SK-N-SH (cell line): ENCODE results near the gene BCAN. TPM values are rescaled to one million over a fixed set of nuclear protein-coding genes. Genes with fewer than 3 reads are reported as not detected.

ENCODE experiments used
- CTCF ChIA-PET: fragments of 300-600, 350-600 bp; formaldehyde crosslinking; extraction: SDS; loops from one replicate; lab custom pipeline; 2021; lab: Yijun Ruan, JAX
- POLR2A ChIA-PET: fragments of 350-600 bp; sonication (Branson Sonifier 250); formaldehyde crosslinking; extraction: SDS; loops from one replicate; lab custom pipeline; 2020; ENCODE audit warnings: antibody characterized with exemption, inconsistent platforms; lab: Yijun Ruan, JAX
- DNase-seq: peaks from one replicate; pipeline ENCODE4 v3.0.0; 2012
- H2AFZ ChIP-seq: fragments of 200-600 bp; sonication (generic); 2 replicates; pipeline ENCODE4 v1.8.1; 2016; ENCODE audit warnings: antibody characterized with exemption, mild to moderate bottlenecking, low read depth
- H3F3A ChIP-seq: fragments of 200-600 bp; sonication (generic); replicated peaks from 2 replicates; pipeline ENCODE3; 2016; ENCODE audit warnings: antibody characterized with exemption, mild to moderate bottlenecking; ENCODE audit not compliant: insufficient read depth
- H3K27ac ChIP-seq, 2 experiments: fragments of 200-500 bp in 1 of 2; fragments of 200-600 bp in 1 of 2; sonication (Bioruptor generic) in 1 of 2; sonication (generic), shearing (Covaris generic) in 1 of 2; 2 replicates each; pipeline versions ENCODE4 v1.5.1 to v1.6.1; 2014 to 2016; ENCODE audit warnings: low read depth in 2 of 2, inconsistent platforms in 1 of 2, low read length in 1 of 2, mild to moderate bottlenecking in 1 of 2, mixed read lengths in 1 of 2
- H3K27me3 ChIP-seq: fragments of 200-600 bp; sonication (generic), shearing (Covaris generic); 2 replicates; pipeline ENCODE4 v1.6.1; 2016; ENCODE audit warnings: mixed run types; ENCODE audit not compliant: insufficient read depth
- H3K36me3 ChIP-seq, 2 experiments: fragments of 200-500 bp in 1 of 2; fragments of 200-600 bp in 1 of 2; sonication (Bioruptor generic) in 1 of 2; sonication (generic) in 1 of 2; replicated peaks in 1 of 2; 2 replicates each; pipeline versions ENCODE3 to v1.5.1; 2014 to 2016; ENCODE audit warnings: low read length in 1 of 2, mild to moderate bottlenecking in 1 of 2; ENCODE audit not compliant: insufficient read depth in 2 of 2, control insufficient read depth in 1 of 2
- H3K4me1 ChIP-seq, 2 experiments: fragments of 200-500 bp in 1 of 2; fragments of 200-600 bp in 1 of 2; sonication (Bioruptor generic) in 1 of 2; sonication (generic), shearing (Covaris generic) in 1 of 2; 2 replicates each; pipeline versions ENCODE4 v1.5.1 to v1.6.1; 2014 to 2016; ENCODE audit warnings: low read depth in 1 of 2, low read length in 1 of 2, mixed run types in 1 of 2; ENCODE audit not compliant: insufficient read depth in 2 of 2, control insufficient read depth in 1 of 2
- H3K4me2 ChIP-seq: fragments of 200-600 bp; sonication (generic), shearing (Covaris generic); 2 replicates; pipeline ENCODE4 v1.6.1; 2017; ENCODE audit warnings: mixed run types
- H3K4me3 ChIP-seq, 2 experiments: fragments of 200-500 bp in 1 of 2; fragments of 200-600 bp in 1 of 2; sonication (Bioruptor generic) in 1 of 2; sonication (generic), shearing (Covaris generic) in 1 of 2; 2 replicates each; pipeline versions ENCODE4 v1.5.1 to v1.8.1; 2014 to 2016; ENCODE audit warnings: low read depth in 2 of 2, inconsistent platforms in 1 of 2, low read length in 1 of 2, mild to moderate bottlenecking in 1 of 2, mixed read lengths in 1 of 2, moderate library complexity in 1 of 2
- H3K79me2 ChIP-seq: fragments of 200-600 bp; sonication (generic); 2 replicates; pipeline ENCODE4 v1.8.1; 2017; ENCODE audit warnings: mild to moderate bottlenecking; ENCODE audit not compliant: insufficient read depth
- H3K9ac ChIP-seq: fragments of 200-600 bp; sonication (generic); 2 replicates; pipeline ENCODE4 v1.6.1; 2017; ENCODE audit warnings: mixed run types
- H3K9me2 ChIP-seq: fragments of 200-600 bp; sonication (generic); 2 replicates; pipeline ENCODE4 v1.6.1; 2017; ENCODE audit warnings: mixed run types
- H3K9me3 ChIP-seq: fragments of 200-600 bp; sonication (generic); 2 replicates; pipeline ENCODE4 v1.6.1; 2017; ENCODE audit warnings: mixed run types, mild to moderate bottlenecking, moderate library complexity
- H4K20me1 ChIP-seq: fragments of 200-600 bp; sonication (generic); 2 replicates; pipeline ENCODE4 v1.6.1; 2017; ENCODE audit warnings: mild to moderate bottlenecking, mixed run types; ENCODE audit not compliant: insufficient read depth
- EZH2phosphoT487 ChIP-seq: fragments of 200-600 bp; sonication (generic); IDR thresholded peaks from 2 replicates; pipeline ENCODE4 v1.6.1; 2017; ENCODE audit warnings: low read depth, mixed run types, mild to moderate bottlenecking, antibody characterized with exemption, moderate library complexity, borderline replicate concordance
- FOXM1 ChIP-seq: IDR thresholded peaks from 2 replicates; pipeline ENCODE4 v1.4.0; 2012; ENCODE audit warnings: low read depth, mild to moderate bottlenecking
- RFX5 ChIP-seq: IDR thresholded peaks from 2 replicates; pipeline ENCODE4 v1.6.1; 2012; ENCODE audit warnings: mild to moderate bottlenecking, improper control_type of control experiment, low read length
- RXRA ChIP-seq: IDR thresholded peaks from 2 replicates; pipeline ENCODE4 v1.4.0; 2012; ENCODE audit warnings: low read depth, mild to moderate bottlenecking, borderline replicate concordance
- TCF12 ChIP-seq: IDR thresholded peaks from 2 replicates; pipeline ENCODE4 v1.4.0; 2012
- WGBS: methylation state at CpG from one replicate; pipeline ENCODE4 v1.1.6; 2017; ENCODE audit warnings: low lambda C conversion rate; 5-methylcytosine and 5-hydroxymethylcytosine counted together
- polyA plus RNA-seq, 3 experiments: library from polyadenylated mRNA; depleted of rRNA; stranded (reverse); fragments of >200 nt; gene quantifications; 2 replicates each; pipeline ENCODE4 v1.2.3, GENCODE V29; 2012
- TF ChIP-seq, protein P1 (sequence below): IDR thresholded peaks from 2 replicates; pipeline ENCODE4 v1.6.1; 2012; ENCODE audit warnings: mild to moderate bottlenecking, low read depth, low read length, moderate library complexity
- TF ChIP-seq, protein P2 (sequence below): fragments of 150-350 bp; IDR thresholded peaks from 2 replicates; pipeline ENCODE4 v1.6.1; 2016; ENCODE audit warnings: mild to moderate bottlenecking, low read depth, low read length
- TF ChIP-seq, protein P3 (sequence below): fragments of 150-350 bp; IDR thresholded peaks from 2 replicates; pipeline ENCODE4 v1.6.1; 2017; ENCODE audit warnings: antibody characterized with exemption, low read length, low read depth, borderline replicate concordance

BCAN gene
- polyA plus RNA-seq, 1 of the 3 experiments (the other 2 are of a cell fraction): 0.25 TPM

DNA sequence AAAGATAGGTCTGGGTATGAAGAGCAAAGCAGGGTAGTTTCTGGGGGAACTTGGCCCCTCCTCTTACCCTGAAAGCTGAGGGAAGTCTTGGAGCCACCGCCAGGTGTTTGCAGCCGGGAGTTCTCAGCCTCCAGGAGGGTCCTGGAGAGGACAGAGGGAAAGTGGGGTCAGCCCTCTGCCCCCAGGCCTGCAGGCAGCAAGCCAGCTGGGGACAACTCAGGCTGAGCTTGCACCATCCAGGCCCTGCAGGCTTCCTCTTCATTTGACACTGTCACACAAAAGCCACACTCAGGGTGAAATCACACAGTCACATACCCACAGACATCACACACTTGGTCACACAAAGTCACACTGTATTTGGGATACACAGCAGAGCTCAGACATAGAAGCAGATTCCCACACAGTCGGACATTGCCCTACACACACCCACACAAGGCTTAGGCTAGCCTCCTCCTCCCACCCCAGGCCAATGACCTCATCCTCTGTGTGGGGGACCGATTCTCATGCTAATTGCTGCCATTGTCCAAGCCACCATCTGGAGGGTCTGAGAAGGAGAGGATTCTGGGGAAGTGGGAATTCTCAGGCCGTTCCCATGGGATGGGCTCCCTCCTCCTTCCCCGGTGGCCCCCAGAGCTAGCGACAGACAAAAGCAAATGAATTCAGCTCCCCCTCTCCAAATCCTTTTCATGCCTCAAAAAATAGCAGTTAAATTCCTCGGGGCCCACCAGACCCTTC is 31.6 kb downstream of the BCAN start:
- Histone ChIP-seq H3K9me2 (no peaks in the 10 kb centered on the region), H2AFZ (no peak overlapping the region), H3K27ac (peak overlapping the region in 1 of 2 experiments; percentile 14; a peak in 1 of 4 replicates), H4K20me1 (peaks cover 10% of the 10 kb centered on the region; the same call in 1 of the 2 replicates), H3F3A (peaks cover 3% of the 10 kb centered on the region), H3K4me2 (peak overlapping the region; percentile 98; the same call in 1 of the 2 replicates), H3K4me3 (no peak overlapping the region; a peak in 1 of 4 replicates), H3K9me3 (no peaks in the 10 kb centered on the region), H3K4me1 (peaks cover 21 to 67% of the 10 kb centered on the region in 2 experiments; a peak in 3 of 4 replicates), H3K79me2 (peaks cover 23% of the 10 kb centered on the region), H3K9ac (no peak overlapping the region), H3K36me3 (peaks cover 12 to 26% of the 10 kb centered on the region in 2 experiments), H3K27me3 (no peaks in the 10 kb centered on the region)
- ChIA-PET POLR2A (no interaction called here), CTCF (interaction anchor here (1.1 to 45.5 kb wide), 7 partner anchors 9 to 119 kb away, joined by 3 to 2702 read pairs (median 7); partner anchors contain the start of genes CRABP2, HAPLN2, ISG20L2 and METTL25B)
- DNase-seq: no peak
- 73% methylated on average over 8 of the region's 8 CpGs for WGBS
- TF ChIP-seq FOXM1 (no peak), TCF12 (no peak), EZH2phosphoT487 (no peak), RXRA (no peak), RFX5 (no peak)
- TF ChIP-seq, protein P1, sequence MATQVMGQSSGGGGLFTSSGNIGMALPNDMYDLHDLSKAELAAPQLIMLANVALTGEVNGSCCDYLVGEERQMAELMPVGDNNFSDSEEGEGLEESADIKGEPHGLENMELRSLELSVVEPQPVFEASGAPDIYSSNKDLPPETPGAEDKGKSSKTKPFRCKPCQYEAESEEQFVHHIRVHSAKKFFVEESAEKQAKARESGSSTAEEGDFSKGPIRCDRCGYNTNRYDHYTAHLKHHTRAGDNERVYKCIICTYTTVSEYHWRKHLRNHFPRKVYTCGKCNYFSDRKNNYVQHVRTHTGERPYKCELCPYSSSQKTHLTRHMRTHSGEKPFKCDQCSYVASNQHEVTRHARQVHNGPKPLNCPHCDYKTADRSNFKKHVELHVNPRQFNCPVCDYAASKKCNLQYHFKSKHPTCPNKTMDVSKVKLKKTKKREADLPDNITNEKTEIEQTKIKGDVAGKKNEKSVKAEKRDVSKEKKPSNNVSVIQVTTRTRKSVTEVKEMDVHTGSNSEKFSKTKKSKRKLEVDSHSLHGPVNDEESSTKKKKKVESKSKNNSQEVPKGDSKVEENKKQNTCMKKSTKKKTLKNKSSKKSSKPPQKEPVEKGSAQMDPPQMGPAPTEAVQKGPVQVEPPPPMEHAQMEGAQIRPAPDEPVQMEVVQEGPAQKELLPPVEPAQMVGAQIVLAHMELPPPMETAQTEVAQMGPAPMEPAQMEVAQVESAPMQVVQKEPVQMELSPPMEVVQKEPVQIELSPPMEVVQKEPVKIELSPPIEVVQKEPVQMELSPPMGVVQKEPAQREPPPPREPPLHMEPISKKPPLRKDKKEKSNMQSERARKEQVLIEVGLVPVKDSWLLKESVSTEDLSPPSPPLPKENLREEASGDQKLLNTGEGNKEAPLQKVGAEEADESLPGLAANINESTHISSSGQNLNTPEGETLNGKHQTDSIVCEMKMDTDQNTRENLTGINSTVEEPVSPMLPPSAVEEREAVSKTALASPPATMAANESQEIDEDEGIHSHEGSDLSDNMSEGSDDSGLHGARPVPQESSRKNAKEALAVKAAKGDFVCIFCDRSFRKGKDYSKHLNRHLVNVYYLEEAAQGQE: no peak
- TF ChIP-seq, protein P2, sequence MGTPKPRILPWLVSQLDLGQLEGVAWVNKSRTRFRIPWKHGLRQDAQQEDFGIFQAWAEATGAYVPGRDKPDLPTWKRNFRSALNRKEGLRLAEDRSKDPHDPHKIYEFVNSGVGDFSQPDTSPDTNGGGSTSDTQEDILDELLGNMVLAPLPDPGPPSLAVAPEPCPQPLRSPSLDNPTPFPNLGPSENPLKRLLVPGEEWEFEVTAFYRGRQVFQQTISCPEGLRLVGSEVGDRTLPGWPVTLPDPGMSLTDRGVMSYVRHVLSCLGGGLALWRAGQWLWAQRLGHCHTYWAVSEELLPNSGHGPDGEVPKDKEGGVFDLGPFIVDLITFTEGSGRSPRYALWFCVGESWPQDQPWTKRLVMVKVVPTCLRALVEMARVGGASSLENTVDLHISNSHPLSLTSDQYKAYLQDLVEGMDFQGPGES: no peak
- TF ChIP-seq, protein P3, sequence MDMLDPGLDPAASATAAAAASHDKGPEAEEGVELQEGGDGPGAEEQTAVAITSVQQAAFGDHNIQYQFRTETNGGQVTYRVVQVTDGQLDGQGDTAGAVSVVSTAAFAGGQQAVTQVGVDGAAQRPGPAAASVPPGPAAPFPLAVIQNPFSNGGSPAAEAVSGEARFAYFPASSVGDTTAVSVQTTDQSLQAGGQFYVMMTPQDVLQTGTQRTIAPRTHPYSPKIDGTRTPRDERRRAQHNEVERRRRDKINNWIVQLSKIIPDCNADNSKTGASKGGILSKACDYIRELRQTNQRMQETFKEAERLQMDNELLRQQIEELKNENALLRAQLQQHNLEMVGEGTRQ: no peak
